Jurkat, Clone E6-1 (cell line): ENCODE measurements around the gene HDC.

ENCODE experiments used
- DNase-seq: peaks from one replicate; pipeline ENCODE4 v3.0.0-alpha.2; 2011; ENCODE audit warnings: low read depth, low spot score
- H3K4me3 ChIP-seq: 2 replicates; pipeline ENCODE4 v1.5.1; 2011; ENCODE audit warnings: mild to moderate bottlenecking, low read length, control low read depth, moderate library complexity

HDC gene

DNA sequence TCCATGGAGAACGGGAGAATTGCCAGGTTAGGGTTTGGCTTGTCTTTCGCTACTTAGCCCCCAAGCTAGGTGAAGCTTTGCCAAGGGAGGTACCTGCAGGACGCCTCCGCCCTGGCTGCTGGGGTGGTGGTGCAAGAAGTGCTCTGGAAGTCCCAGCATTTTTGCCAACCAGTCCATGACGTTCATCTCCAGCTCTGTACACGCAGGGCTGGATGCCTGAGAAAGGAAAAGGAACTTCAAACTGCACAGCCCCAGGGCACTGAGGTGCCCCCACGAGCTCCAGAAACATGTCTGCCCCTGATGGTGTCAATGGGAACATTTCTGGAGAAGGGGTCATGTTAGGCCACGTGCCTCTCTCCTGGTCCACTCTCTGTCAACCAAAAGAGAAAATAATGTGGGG lies 8.2 kb downstream of the HDC start:
- H3K4me3 ChIP-seq: no peak overlapping the region
- no peak for DNase-seq

DNA sequence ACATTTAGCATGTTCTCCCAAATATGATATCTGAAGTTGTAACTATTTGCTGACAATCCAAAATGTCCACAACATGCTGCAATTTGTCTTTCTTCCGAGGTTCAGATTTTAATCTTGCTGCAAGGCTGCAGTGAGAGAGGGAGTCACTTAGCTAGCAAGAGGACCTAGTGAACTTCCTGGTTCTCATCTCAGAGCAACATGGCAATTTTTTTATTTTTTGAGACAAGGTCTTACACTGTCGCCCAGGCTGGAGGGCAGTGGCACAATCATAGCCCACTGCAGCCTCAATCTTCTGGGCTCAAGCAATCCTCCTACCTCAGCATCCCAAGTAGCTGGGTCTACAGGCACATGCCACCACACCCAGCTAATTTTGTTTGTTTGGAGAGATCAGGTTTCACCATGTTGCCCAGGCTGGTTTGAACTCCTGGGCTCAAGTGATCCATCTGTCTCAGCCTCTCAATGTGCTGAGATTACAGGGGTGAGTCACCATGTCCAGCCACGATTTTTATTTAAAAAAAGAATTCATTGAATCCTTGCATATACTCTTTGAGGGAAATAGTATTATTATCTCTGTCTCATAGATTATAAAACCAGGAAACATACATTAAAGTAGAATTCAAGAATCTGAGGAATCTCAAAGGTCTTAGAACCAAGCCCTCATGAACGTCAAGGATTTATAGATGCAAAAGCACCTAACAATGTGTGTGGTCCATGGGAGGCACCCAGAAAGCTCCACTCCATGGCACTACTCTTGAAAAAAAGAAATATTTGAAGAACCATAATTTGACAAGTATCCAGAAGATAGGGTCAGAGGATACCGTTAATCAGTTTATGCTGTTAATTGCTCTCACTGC lies 9.1 kb downstream of the HDC start:
- no peak for DNase-seq
- no peak overlapping the region for H3K4me3 ChIP-seq

DNA sequence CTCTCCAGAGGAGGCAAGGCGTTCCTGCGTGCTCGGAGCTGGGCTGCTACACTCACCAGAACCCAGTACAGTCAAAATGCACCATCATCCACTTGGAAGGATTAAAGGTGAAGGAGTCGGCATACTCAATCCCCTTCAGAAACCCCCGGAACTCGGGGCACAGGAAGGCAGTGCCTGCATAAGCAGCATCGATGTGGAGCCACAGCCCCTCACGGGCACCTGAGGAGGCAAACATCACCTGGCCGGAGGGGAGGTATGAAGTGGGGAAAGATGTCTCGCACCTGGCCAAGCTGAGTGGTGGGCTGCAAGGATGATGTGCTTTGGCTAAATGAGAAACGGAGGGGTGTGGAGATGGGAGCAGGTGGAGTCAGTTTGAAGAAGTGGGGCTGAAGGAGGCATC lies 13.0 kb downstream of the HDC start:
- no peak for DNase-seq
- no peak overlapping the region for H3K4me3 ChIP-seq

DNA sequence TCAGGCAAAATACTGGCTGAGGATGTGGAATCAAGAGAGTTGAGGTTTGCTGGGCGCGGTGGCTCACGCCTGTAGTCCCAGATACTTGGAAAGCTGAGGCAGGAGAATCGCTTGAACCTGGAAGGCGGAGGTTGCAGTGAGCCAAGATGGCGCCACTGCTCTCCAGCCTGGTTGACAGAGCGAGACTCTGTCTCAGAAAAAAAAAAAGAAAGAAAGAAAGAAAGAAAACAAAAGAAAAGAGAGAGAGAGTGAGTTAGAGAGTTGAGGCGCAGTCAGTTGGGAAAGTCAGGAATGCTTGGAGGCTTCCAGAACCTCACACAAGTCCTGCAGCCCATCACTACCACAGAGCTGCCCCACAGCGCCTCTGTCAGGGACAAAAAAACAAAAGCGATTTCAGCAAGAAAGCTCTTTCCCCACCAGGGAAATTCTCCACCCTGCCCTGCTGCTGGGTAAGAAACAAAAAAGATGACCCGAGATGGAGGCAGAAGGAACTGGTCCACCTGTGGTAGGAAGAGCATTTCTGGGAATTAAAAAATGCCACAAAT lies 13.8 kb downstream of the HDC start:
- DNase-seq: no peak
- H3K4me3 ChIP-seq: no peak overlapping the region

DNA sequence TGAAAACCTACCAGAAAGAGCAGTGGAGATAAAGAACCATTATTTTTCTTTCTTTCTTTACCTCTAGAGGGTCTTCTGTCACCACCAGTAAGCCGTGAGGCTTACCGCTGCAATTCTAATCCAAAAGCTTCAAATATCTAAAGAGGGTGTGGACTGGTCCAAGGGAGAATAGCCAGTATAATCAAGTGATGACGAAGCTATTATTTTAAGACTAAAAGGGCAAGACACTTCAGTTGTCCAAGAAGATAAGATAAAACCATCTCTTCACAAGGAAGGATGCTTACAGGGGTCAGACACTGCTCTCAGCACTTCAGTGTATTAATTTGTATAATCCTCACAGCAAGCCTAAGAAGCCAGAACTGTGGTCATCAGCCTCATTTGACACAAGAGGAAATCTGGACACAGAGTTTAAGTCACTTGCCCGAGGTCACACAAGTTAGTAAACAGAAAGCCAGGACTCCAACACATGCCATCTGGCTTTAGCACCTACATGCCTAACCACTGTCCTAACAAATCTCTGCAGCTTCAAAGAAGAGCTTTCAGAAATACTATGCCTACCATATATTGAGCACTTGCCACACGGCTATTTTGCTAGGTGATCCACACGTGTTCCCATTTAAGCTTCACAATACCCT lies 14.6 kb downstream of the HDC start:
- DNase-seq: no peak
- no peak overlapping the region for H3K4me3 ChIP-seq

DNA sequence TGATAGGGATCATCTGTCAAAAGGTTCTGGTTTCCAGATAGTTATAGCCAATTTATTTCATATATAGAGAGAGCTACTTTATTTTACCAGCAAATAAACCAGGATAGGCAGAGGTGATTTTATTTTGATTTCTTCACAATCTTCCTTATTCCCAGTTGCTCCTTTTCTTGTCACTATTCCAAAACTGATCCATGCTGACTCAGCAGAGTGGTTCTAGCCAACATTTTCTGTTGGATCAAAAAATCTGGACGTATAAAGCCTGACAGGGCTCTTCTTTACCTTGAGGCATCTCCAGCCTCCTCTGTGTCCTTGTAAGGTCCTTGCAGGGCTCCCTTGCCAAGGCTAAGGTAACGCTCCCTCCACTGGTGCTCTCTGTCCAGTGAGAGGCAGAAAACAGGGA lies 15.8 kb downstream of the HDC start:
- DNase-seq: no peak
- H3K4me3 ChIP-seq: no peak overlapping the region

DNA sequence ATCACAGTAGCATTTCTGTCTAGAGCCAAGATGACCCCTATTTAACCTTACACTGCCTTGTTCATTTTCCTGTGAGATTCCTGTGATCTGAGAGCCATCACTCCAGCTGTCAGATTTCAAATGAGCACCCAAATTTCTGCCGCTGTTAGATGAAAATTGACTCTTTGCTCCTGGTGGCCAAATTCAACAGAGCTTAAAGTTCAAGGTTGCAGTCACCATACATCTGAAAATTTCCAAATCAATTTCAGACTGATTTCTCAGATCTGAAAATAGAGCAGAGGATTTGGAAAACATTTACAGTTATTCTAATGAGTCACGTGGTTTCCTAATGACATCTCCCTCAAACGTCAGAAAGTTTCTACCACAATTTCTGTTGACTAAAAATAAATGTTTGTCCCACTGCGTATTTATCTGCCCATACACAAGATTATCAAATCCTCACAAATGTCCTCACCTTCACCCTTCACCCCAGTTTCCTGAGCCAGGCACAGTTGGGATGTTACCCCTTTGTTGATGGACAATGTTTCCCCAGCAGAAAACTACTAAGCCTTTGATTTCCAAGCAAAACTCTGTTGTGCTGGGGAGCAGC lies 16.4 kb downstream of the HDC start:
- H3K4me3 ChIP-seq: no peak overlapping the region
- DNase-seq: no peak

DNA sequence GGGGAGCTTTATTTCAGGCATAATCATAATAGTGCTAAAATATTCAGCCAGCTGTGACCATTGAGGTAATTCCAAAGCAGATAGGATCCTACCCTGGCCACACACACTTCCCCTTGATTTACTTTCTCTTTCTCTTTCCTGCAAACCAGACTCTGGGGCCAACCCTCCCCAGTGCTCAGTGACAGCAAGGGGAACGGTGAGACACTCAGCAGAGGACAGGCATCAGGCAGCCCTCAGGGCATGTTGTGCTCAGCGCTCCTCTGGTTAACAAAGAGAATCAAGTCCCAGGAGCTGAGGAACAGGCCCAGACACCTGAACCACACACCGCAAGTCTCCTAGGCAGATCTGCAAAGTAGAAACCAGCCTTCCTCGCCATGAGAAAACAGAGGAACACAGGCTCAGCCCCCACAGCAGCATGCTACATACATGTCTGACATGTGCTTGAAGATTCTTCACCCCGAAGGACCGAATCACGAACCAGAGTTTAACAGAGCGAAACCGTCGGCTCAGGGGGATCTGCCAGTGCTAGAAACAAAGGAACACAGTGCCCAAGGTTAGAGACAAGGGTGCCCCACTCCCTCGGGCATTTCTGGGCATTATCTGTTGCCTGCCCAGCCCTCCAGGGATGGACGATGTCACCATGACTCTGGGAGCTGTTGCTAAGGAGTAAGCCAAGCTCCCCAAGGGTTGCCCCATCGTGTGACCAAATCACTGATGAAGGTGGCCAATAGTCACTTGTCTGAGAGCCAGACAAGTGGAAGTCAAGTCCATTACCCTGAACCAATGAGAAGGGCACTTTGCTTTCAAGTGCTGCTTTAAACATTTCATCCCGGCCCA lies 17.5 kb downstream of the HDC start:
- DNase-seq: peak; percentile 79
- no peak overlapping the region; the same call in 1 of the 2 replicates for H3K4me3 ChIP-seq

DNA sequence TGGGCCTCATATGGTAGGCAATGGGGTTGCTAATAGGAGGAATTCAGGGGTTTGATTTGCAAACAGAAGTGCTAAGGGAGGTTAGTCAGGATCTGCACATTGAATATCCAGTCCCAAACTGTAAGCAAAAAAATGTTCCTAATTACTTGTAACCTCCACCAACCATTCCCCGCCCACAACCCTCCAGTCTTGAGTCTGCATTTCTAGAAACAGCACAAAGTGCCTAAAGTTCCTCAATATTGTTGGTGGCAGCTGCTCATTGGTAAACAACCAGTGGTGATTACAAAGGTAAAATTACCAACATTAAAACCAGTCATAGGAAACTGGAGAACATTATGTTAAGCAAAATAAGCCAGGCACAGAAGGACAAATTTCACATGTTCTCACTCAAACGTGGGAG lies 18.9 kb downstream of the HDC start:
- no peak overlapping the region for H3K4me3 ChIP-seq
- DNase-seq: no peak

DNA sequence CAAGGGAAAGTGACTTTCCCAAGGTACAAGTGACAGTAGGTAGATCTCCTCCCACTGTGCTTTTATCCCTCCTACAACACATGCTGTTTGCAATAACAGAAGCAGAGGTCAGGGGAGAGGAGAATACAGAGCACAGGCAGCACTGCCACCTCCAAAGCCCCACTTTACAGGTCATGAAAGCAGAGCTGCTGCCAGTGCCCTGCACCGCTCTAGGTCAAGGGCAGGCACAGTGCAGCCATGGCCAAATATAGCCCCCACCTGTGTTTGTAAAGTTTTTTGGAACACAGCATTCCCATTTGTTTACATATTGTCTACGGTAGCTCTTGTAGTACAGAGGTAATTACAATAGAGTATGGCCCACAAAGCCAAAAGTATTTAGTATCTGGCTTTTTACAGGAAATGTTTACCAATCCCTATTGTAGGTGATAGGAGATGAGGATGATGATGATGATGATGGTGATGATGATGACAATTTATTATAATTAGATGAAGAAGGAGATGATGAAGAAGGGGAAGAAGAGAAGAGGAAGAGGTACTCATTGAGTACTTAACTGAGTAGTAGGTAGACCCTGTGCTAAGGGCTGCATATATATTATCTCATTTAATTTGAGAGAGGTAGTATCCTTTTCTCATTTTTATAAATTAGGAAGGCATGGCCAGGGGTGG lies 20.4 kb downstream of the HDC start:
- H3K4me3 ChIP-seq: no peak overlapping the region
- DNase-seq: no peak

DNA sequence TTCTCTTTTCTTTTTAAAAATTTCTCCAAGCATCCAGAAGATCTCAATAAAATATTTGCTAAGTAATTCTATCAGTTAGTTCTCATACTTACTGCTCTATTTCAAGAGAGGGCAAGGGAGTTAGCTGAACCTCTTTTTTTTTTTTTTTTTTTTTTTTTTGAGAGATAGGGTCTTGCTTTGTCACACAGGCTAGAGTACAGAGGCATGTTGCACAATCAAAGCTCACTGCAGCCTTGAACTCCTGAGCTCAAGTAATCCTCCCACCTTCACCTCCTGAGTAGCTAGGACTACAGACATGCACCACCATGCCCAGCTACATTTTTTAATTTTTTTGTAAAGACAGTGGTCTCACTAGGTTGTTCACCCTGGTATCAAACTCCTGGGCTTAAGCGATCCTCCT lies 21.4 kb downstream of the HDC start:
- DNase-seq: no peak
- no peak overlapping the region for H3K4me3 ChIP-seq

DNA sequence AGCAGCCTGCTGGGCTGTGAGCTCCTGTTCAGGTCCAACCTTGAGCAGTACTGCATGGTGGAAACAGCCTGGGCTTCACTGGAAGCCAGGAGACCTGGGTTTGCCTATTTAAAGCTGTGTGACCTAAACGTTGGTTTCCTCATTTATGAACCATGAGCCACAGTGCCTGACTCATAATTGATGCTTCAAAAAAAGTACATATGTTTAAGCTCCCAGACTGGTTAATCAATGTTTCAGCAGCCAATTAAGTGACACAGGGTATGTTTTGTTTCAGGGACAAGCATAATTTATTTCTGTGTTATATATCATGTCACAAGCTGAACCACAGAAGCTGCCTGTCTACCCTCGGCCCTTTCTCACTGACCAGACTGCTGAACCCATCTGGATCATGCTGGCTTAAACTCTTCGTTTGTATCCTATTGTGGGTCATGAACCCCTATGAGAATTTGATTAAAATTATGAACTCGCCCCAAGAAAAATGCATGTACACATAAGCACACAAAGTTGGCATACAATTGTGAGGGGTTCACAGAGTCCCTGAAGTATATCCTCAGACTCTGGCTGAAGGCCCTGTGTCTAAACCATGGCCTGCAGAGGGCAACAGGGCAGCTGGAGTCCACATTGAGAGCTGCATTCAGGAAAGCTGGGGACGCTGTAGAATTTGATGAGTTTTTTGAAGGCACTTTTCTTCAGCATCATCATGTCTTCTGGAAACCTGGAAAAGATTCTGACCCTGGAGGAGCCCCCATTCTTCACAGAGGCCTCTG lies 23.7 kb downstream of the HDC start:
- H3K4me3 ChIP-seq: no peak overlapping the region
- no peak for DNase-seq

DNA sequence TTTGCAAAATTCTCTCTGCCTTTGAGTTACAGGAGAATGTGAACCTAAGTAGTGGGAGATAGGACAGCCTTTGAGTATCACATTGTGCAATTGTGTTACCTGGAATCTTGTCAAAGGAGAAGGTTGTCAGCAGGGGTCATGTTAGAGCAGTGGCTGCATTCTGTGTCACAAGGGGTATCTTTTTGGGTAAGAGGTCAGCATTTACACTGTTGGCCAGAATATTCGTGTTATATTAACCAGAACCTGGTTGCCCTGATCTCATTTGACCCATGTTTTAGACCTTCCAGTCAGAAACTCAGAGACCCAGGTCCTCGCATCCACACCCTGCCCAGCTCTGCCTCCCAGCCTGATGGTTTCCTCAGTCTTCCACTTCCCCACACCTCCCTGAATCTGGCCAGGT lies 27.3 kb downstream of the HDC start:
- no peak for DNase-seq
- no peak overlapping the region for H3K4me3 ChIP-seq

DNA sequence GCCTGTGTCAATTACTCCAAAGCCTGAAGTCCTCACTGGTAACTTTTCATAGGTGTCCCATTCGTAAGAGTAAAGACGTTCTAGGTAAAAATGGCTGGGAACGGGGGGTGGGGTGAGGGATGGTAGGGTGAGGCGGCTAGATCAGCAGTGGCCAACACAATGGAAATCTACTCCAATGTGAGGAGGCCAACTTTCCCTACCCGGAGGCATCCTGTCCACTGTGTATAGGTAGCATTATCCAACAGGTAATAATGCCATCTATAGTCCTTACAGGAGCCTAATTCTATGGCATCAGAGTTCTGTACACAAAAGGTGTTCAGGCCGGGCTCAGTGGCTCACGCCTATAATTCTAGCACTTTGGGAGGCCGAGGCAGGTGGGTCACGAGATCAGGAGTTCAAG lies 29.1 kb downstream of the HDC start:
- H3K4me3 ChIP-seq: no peak overlapping the region
- DNase-seq: no peak

DNA sequence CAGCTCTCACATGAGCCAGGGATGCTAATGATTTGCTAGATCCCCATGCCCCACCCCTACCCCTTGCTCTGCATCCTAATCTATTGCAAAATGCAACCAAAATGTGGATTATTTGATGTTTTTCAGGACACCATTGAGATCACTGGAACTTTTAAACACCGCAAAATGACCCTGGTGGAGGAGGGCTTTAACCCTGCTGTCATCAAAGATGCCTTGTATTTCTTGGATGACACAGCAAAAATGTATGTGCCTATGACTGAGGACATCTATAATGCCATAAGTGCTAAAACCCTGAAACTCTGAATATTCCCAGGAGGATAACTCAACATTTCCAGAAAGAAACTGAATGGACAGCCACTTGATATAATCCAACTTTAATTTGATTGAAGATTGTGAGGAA lies 29.7 kb downstream of the HDC start:
- no peak for DNase-seq
- H3K4me3 ChIP-seq: no peak overlapping the region

DNA sequence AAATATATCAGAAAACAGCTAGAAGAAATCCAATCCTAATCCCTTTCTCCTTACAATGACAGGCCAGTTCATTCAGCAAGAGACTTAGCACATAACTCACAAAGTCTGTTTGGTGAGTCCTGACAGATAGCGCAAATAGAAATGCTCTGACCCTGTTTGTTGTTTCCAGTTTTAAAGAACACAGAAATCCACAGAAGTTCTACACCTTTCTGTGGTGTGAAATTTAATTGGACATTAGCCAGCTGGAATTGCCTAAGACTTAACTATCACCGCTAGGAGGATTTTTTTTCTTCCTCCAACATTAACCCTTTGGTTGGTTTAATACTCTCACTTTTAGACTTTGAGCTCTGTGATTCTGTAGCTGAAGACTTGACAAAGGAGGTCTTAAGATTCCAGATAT lies 30.8 kb downstream of the HDC start:
- H3K4me3 ChIP-seq: no peak overlapping the region
- no peak for DNase-seq

DNA sequence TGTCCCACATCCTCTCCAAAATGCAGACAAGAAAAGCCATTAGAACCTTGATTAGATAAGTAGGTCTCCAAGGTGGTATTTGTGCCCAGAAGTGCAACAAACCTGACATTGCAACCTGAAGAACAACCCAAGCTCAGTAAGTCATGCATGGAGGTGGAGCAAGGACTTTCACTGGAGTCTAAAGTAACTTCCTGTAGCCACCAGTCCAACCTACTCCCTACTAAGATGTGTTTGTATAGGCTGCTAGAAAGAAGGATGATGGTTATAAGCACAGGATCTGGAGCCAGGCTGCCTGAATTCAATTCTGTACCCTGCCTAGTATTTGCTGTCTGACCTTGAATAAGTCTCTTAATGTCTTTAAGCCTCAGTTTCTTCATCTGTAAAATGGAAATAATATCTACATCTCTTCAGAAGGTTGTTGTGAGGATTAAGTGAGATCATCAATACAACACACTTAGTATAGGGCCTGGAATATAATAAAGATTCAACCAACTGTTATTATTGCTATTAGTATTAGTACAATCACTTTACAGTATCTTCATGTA lies 32.3 kb downstream of the HDC start:
- H3K4me3 ChIP-seq: no peak overlapping the region

DNA sequence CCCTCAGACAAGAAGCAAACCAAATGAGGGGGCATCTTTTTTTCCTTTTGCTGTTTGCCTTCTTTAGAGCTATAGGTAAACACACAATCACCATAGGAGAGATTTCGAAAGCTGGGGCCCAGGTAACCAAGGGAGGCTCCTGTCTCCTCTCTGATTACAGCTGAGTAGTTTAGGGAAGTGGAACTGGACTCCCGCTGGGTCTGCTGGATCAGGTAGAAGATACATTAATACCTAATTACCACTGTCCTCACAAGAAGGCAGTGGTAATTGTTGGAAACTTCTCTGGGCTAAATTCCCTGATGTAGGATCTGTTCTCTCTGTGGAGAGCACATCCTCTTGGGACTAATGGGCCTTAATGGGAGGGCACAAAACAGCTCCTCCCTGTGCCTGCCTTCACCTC lies 32.7 kb downstream of the HDC start:
- no peak for DNase-seq

More for the DNA sequence above, 32.3 kb downstream of the HDC start:
- DNase-seq: no peak

More for the DNA sequence above, 32.7 kb downstream of the HDC start:
- no peak overlapping the region for H3K4me3 ChIP-seq
